H1 (cell line): ENCODE results near the gene PHF14. TPM values are rescaled to one million over a fixed set of nuclear protein-coding genes. Genes with fewer than 3 reads are reported as not detected.

Experiments
- CTCF ChIA-PET: fragments of 300-600 bp; sonication (Branson Sonifier 250); formaldehyde crosslinking; loops from one replicate; lab custom pipeline; 2021; ENCODE audit not compliant: partially characterized antibody; lab: Charles Lee
- POLR2A ChIA-PET: fragments of 300-600 bp; sonication (Branson Sonifier 250); formaldehyde crosslinking; loops from one replicate; lab custom pipeline; 2021; ENCODE audit warnings: inconsistent platforms; ENCODE audit not compliant: partially characterized antibody; lab: Charles Lee
- DNase-seq, 2 experiments: peaks; one replicate each; pipeline versions ENCODE4 v3.0.0 to v3.0.0-alpha.2; 2010 to 2022; ENCODE audit warnings: low spot score in 2 of 2, low read depth in 1 of 2, mixed read lengths in 1 of 2
- FAIRE-seq: peaks from 2 replicates; lab custom pipeline; 2011; peaks lifted over from hg19 to GRCh38; lab: Jason Lieb, UNC
- H2AFZ ChIP-seq: 2 replicates; pipeline ENCODE4 v1.8.1; 2012; ENCODE audit warnings: low read length, inconsistent platforms
- H2AK5ac ChIP-seq: 2 replicates; pipeline ENCODE4 v1.6.1; 2013; ENCODE audit warnings: low read depth, low read length
- H2BK120ac ChIP-seq: replicated peaks from 2 replicates; pipeline ENCODE3; 2013; ENCODE audit warnings: low read depth, low read length, inconsistent platforms
- H2BK12ac ChIP-seq: 2 replicates; pipeline ENCODE4 v1.6.1; 2013; ENCODE audit warnings: low read depth, low read length
- H2BK15ac ChIP-seq: 2 replicates; pipeline ENCODE4 v1.6.1; 2013; ENCODE audit warnings: low read length
- H2BK20ac ChIP-seq: 2 replicates; pipeline ENCODE4 v1.6.1; 2013; ENCODE audit warnings: low read length
- H2BK5ac ChIP-seq: 2 replicates; pipeline ENCODE4 v1.6.1; 2013; ENCODE audit warnings: low read depth, low read length
- H3K14ac ChIP-seq: 2 replicates; pipeline ENCODE4 v1.6.1; 2013; ENCODE audit warnings: inconsistent platforms; ENCODE audit not compliant: insufficient read length
- H3K18ac ChIP-seq: 2 replicates; pipeline ENCODE4 v1.6.1; 2013; ENCODE audit warnings: low read length; ENCODE audit errors: extremely low read depth
- H3K23ac ChIP-seq: 2 replicates; pipeline ENCODE4 v1.6.1; 2013; ENCODE audit warnings: inconsistent platforms; ENCODE audit not compliant: insufficient read length
- H3K23me2 ChIP-seq: 2 replicates; pipeline ENCODE4 v1.6.1; 2013; ENCODE audit warnings: low read depth, low read length
- H3K27ac ChIP-seq: 2 replicates; pipeline ENCODE4 v1.6.1; 2011; ENCODE audit warnings: low read depth, low read length, inconsistent platforms
- H3K27me3 ChIP-seq, 4 experiments: replicated peaks in 1 of 4; 1 replicate in 1 of 4; 2 replicates in 3 of 4; pipeline versions ENCODE4 v1.6.1 to v1.8.1; 2011 to 2013; ENCODE audit warnings: low read length in 3 of 4, mild to moderate bottlenecking in 3 of 4, inconsistent platforms in 2 of 4, mixed read lengths in 2 of 4, moderate library complexity in 1 of 4; ENCODE audit not compliant: control insufficient read depth in 3 of 4, insufficient read depth in 3 of 4; ENCODE audit errors: extremely low read depth in 1 of 4
- H3K36me3 ChIP-seq, 4 experiments: 2 replicates each; pipeline versions ENCODE4 v1.6.1 to v1.8.1; 2011 to 2013; ENCODE audit warnings: mild to moderate bottlenecking in 4 of 4, low read length in 3 of 4, moderate library complexity in 2 of 4, control low read depth in 1 of 4, inconsistent platforms in 1 of 4; ENCODE audit not compliant: insufficient read depth in 4 of 4, control insufficient read depth in 2 of 4
- H3K4ac ChIP-seq: replicated peaks from 2 replicates; pipeline ENCODE3; 2013; ENCODE audit warnings: low read length, low read depth, mixed read lengths, inconsistent platforms; ENCODE audit not compliant: insufficient read length
- H3K4me1 ChIP-seq, 4 experiments: replicated peaks in 1 of 4; 1 replicate in 1 of 4; 2 replicates in 3 of 4; pipeline versions ENCODE4 v1.6.1 to v1.8.1; 2011 to 2013; ENCODE audit warnings: low read length in 3 of 4, inconsistent platforms in 2 of 4, mixed read lengths in 1 of 4; ENCODE audit not compliant: insufficient read depth in 4 of 4, control insufficient read depth in 3 of 4
- H3K4me2 ChIP-seq, 2 experiments: 2 replicates each; pipeline versions ENCODE4 v1.6.1 to v1.8.1; 2011 to 2013; ENCODE audit warnings: low read depth in 2 of 2, low read length in 2 of 2, control low read depth in 1 of 2, inconsistent platforms in 1 of 2, mild to moderate bottlenecking in 1 of 2; ENCODE audit not compliant: insufficient read depth in 1 of 2
- H3K4me3 ChIP-seq, 4 experiments: fragments of 200-600, 300-600 bp in 1 of 4; sonication (generic), shearing (Covaris generic), sonication (Bioruptor Twin) in 1 of 4; 2 replicates each; pipeline versions ENCODE4 v1.5.1 to v1.8.1; 2011 to 2016; ENCODE audit warnings: low read length in 4 of 4, low read depth in 3 of 4, control low read depth in 2 of 4, inconsistent platforms in 2 of 4, mild to moderate bottlenecking in 2 of 4, mixed read lengths in 1 of 4, moderate library complexity in 1 of 4; ENCODE audit not compliant: insufficient read depth in 2 of 4; ENCODE audit errors: extremely low read depth in 1 of 4
- H3K56ac ChIP-seq: replicated peaks from 2 replicates; pipeline ENCODE3; 2013; ENCODE audit warnings: low read depth, mild to moderate bottlenecking, mixed read lengths, low read length, inconsistent platforms; ENCODE audit not compliant: insufficient read length
- H3K79me1 ChIP-seq: 2 replicates; pipeline ENCODE4 v1.6.1; 2013; ENCODE audit warnings: low read depth, low read length, control low read depth
- H3K79me2 ChIP-seq, 2 experiments: 2 replicates each; pipeline versions ENCODE4 v1.6.1 to v1.8.1; 2012 to 2013; ENCODE audit warnings: low read length in 2 of 2, mild to moderate bottlenecking in 2 of 2, inconsistent platforms in 1 of 2; ENCODE audit not compliant: insufficient read depth in 2 of 2, control insufficient read depth in 1 of 2
- H3K9ac ChIP-seq, 4 experiments: replicated peaks in 1 of 4; 1 replicate in 1 of 4; 2 replicates in 3 of 4; pipeline versions ENCODE4 v1.6.1 to v1.8.1; 2011 to 2013; ENCODE audit warnings: low read depth in 3 of 4, low read length in 3 of 4, control low read depth in 2 of 4, mild to moderate bottlenecking in 2 of 4, moderate library complexity in 2 of 4, inconsistent platforms in 1 of 4; ENCODE audit errors: extremely low read depth in 1 of 4
- H3K9me3 ChIP-seq, 2 experiments: 2 replicates each; pipeline versions ENCODE4 v1.6.1 to v1.8.1; 2012 to 2013; ENCODE audit warnings: mild to moderate bottlenecking in 2 of 2, moderate library complexity in 2 of 2, control low read depth in 1 of 2, inconsistent platforms in 1 of 2, low read depth in 1 of 2, low read length in 1 of 2, mixed read lengths in 1 of 2; ENCODE audit not compliant: insufficient read depth in 2 of 2
- H4K20me1 ChIP-seq, 2 experiments: replicated peaks in 1 of 2; 2 replicates each; pipeline versions ENCODE3 to v1.8.1; 2011 to 2013; ENCODE audit warnings: inconsistent platforms in 2 of 2, low read length in 2 of 2, mild to moderate bottlenecking in 1 of 2; ENCODE audit not compliant: insufficient read depth in 2 of 2, control insufficient read depth in 1 of 2
- H4K5ac ChIP-seq: 2 replicates; pipeline ENCODE4 v1.6.1; 2013; ENCODE audit warnings: low read length, low read depth, mixed read lengths, inconsistent platforms; ENCODE audit not compliant: insufficient read length
- H4K8ac ChIP-seq: 2 replicates; pipeline ENCODE4 v1.8.0; 2013; ENCODE audit warnings: mild to moderate bottlenecking, moderate library complexity, low read length, inconsistent platforms; ENCODE audit not compliant: insufficient read depth; ENCODE audit errors: extremely low read depth
- H4K91ac ChIP-seq: replicated peaks from 2 replicates; pipeline ENCODE3; 2013; ENCODE audit warnings: low read length, mixed read lengths, inconsistent platforms; ENCODE audit not compliant: insufficient read length
- CHD1 ChIP-seq: IDR thresholded peaks from 2 replicates; pipeline ENCODE4 v1.6.1; 2012; ENCODE audit warnings: low read depth, low read length, improper control_type of control experiment
- GABPA ChIP-seq: IDR thresholded peaks from 2 replicates; pipeline ENCODE4 v1.6.1; 2011; ENCODE audit warnings: mild to moderate bottlenecking, low read length, moderate library complexity, borderline replicate concordance; ENCODE audit not compliant: insufficient read depth
- JUND ChIP-seq: IDR thresholded peaks from 2 replicates; pipeline ENCODE4 v1.6.1; 2011; ENCODE audit warnings: mild to moderate bottlenecking, improper control_type of control experiment, low read length
- KDM4A ChIP-seq: IDR thresholded peaks from one replicate; pipeline ENCODE4 v1.7.1; 2012; ENCODE audit warnings: low read depth, mild to moderate bottlenecking, moderate library complexity, low read length, inconsistent platforms; ENCODE audit not compliant: severe bottlenecking
- POLR2A ChIP-seq, 2 experiments: IDR thresholded peaks; 1 replicate in 1 of 2; 2 replicates in 1 of 2; pipeline ENCODE4 v1.6.1; 2011; ENCODE audit warnings: low read depth in 2 of 2, low read length in 2 of 2, mild to moderate bottlenecking in 2 of 2; ENCODE audit errors: control extremely low read depth in 1 of 2
- SAP30 ChIP-seq: fragments of 300-600 bp; sonication (generic); IDR thresholded peaks from 2 replicates; pipeline ENCODE4 v1.7.1; 2012; ENCODE audit warnings: low read length, moderate library complexity, mild to moderate bottlenecking, inconsistent platforms; ENCODE audit not compliant: insufficient read depth, insufficient replicate concordance
- SP4 ChIP-seq: IDR thresholded peaks from 2 replicates; pipeline ENCODE4 v1.6.1; 2012; ENCODE audit warnings: low read length, inconsistent platforms
- WGBS, 2 experiments: shearing (Covaris generic) in 1 of 2; methylation state at CpG; one replicate each; pipeline versions ENCODE4 v1.1.6 to v1.1.7; 2013 to 2015; ENCODE audit warnings: low lambda C conversion rate in 2 of 2, mixed read lengths in 2 of 2, inconsistent platforms in 1 of 2, low coverage in 1 of 2, missing lambda C conversion rate in 1 of 2; ENCODE audit not compliant: insufficient replicate concordance in 2 of 2, insufficient coverage in 1 of 2, insufficient read length in 1 of 2; ENCODE audit errors: extremely low coverage in 1 of 2, missing lambda C conversion rate in 1 of 2; 5-methylcytosine and 5-hydroxymethylcytosine counted together
- polyA plus RNA-seq, 7 experiments: library from polyadenylated mRNA; depleted of rRNA in 3 of 7; stranded (reverse) in 5 of 7; unstranded in 2 of 7; fragments of >200 nt in 5 of 7; fragments of 200-250 nt in 2 of 7; gene quantifications; 1 replicate in 5 of 7; 2 replicates in 1 of 7; 4 replicates in 1 of 7; pipeline versions ENCODE4 v1.2.1 to v1.2.3, GENCODE V29; 2011 to 2013; ENCODE audit warnings: missing spikeins in 2 of 7, mixed read lengths in 2 of 7
- total RNA-seq: library from RNA; stranded (reverse); fragmentation: NEBNext Ultra II Directional; extraction: Animal tissue kit (Norgen Biotek cat#: 25700); gene quantifications from 2 replicates; pipeline ENCODE4 v1.2.1, GENCODE V29; 2021

PHF14 gene
- total and polyA plus RNA-seq, 2 of the 8 experiments (the other 6 are each of a cell fraction or from before 2014, with no cell fraction given) = 17.9 to 70.6 TPM

DNA sequence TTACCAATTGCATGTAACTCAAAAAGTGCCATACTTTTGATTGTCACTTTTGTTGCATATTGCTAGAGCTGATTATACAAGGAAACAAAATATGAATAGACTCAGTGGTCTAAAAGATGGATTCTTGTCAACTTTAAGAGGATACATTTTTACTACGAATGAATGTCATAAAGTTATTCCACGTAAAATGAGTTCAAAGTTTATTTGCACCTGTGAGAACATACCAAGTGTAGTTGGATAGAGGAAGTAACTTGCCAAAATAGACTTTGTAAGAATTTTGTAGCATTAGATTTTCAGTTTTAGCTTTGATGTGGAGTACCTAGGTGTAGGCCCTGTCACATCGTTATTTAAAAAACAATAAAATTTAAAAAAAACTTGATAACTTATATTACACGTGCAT lies 106.2 kb downstream of the PHF14 start:
- H3K14ac ChIP-seq = no peak overlapping the region
- H3K56ac ChIP-seq = no peak overlapping the region
- no peak overlapping the region for H3K9ac ChIP-seq
- no peak overlapping the region for H2BK5ac ChIP-seq
- H4K8ac ChIP-seq = no peak overlapping the region
- no peak overlapping the region for H2BK20ac ChIP-seq
- H3K4ac ChIP-seq = no peak overlapping the region
- no peak overlapping the region for H3K4me3 ChIP-seq
- H2BK15ac ChIP-seq = no peak overlapping the region
- no peak overlapping the region for H4K5ac ChIP-seq
- H3K4me1 ChIP-seq = peaks cover 0 to 4% (median 4%) of the 10 kb centered on the region in 4 experiments; a peak in 3 of 7 replicates
- no peak overlapping the region for H3K4me2 ChIP-seq
- H3K18ac ChIP-seq = no peak overlapping the region
- WGBS, 2 experiments = 89% methylated on average over 4 of the region's 4 CpGs; no CpG with 5 or more reads in 1 of the 2 experiments
- DNase-seq (no peak), FAIRE-seq (no peak)
- H3K27ac ChIP-seq = no peak overlapping the region
- POLR2A ChIA-PET = no interaction called here
- no peaks in the 10 kb centered on the region for H4K20me1 ChIP-seq
- no peaks in the 10 kb centered on the region for H3K79me2 ChIP-seq
- H3K23ac ChIP-seq = no peak overlapping the region
- H2BK120ac ChIP-seq = no peak overlapping the region
- H2AFZ ChIP-seq = no peak overlapping the region
- CTCF ChIA-PET = no interaction called here
- no peak overlapping the region for H2AK5ac ChIP-seq
- TF ChIP-seq JUND (no peak), POLR2A (IDR thresholded peaks at IDR 0.05; ENCODE audit: control extremely low read depth in 1 of 2, low read depth in 2 of 2, low read length in 2 of 2) (no peak), GABPA (no peak), SAP30 (no peak), CHD1 (no peak), SP4 (no peak), KDM4A (no peak)
- no peaks in the 10 kb centered on the region for H3K27me3 ChIP-seq
- H3K9me3 ChIP-seq = no peaks in the 10 kb centered on the region
- H3K23me2 ChIP-seq = no peaks in the 10 kb centered on the region
- H3K36me3 ChIP-seq = peaks cover 0 to 7% (median 0%) of the 10 kb centered on the region in 4 experiments; a peak in 1 of 8 replicates
- H3K79me1 ChIP-seq = no peaks in the 10 kb centered on the region
- no peak overlapping the region for H2BK12ac ChIP-seq
- H4K91ac ChIP-seq = no peak overlapping the region
